Activated naive CD4-positive, alpha-beta T cell treated with anti-CD3 and anti-CD28 coated beads, Interleukin-2, amount 10 ng/mL, durations not matched to agents 7 days and 5 days (primary cell): ENCODE data around the gene OIT3.

Experiments used
- CTCF ChIA-PET: fragments of 350-600 bp; sonication (Branson Sonifier 250); formaldehyde crosslinking; loops from one replicate; lab custom pipeline; 2021; ENCODE audit warnings: antibody characterized with exemption; lab: Charles Lee
- DNase-seq: peaks from one replicate; pipeline ENCODE4 v3.0.0-alpha.2; 2020
- H3K27ac Mint-ChIP-seq: one replicate; pipeline ENCODE4 v1.8.0; 2021; ENCODE audit warnings: mild to moderate bottlenecking, moderate library complexity, mixed read lengths
- H3K27me3 Mint-ChIP-seq: one replicate; pipeline ENCODE4 v1.8.0; 2021; ENCODE audit warnings: mild to moderate bottlenecking, mixed read lengths
- H3K36me3 Mint-ChIP-seq: one replicate; pipeline ENCODE4 v1.8.0; 2021; ENCODE audit warnings: mixed read lengths
- H3K4me1 Mint-ChIP-seq: one replicate; pipeline ENCODE4 v1.8.0; 2021; ENCODE audit warnings: mixed read lengths
- H3K4me3 Mint-ChIP-seq: one replicate; pipeline ENCODE4 v1.8.0; 2021; ENCODE audit warnings: mild to moderate bottlenecking, moderate library complexity, mixed read lengths
- H3K9me3 Mint-ChIP-seq: one replicate; pipeline ENCODE4 v1.8.0; 2021; ENCODE audit warnings: mixed read lengths

Gene OIT3

GRCh38 chr10:72893136-72893798, at the start of gene OIT3:
Gene OIT3 (plus strand): TSS chr10:72893739. CDS start chr10:72893799, 60 bp downstream.
- Mint-ChIP-seq H3K4me1 (peaks cover 3% of the 10 kb centered on the region), H3K27ac (no peak within 1 kb of the TSS), H3K9me3 (no peaks in the 10 kb centered on the region), H3K36me3 (peaks cover 6% of the 10 kb centered on the region), H3K27me3 (peaks cover 14% of the 10 kb centered on the region), H3K4me3 (no peak within 1 kb of the TSS)
- CTCF ChIA-PET, result no interaction called here
- DNase-seq, result no peak

GRCh38 chr10:72846238-72846637, 47.3 kb upstream of the OIT3 start:
- CTCF ChIA-PET, result no interaction called here
- no peaks in the 10 kb centered on the region for H3K9me3 Mint-ChIP-seq
- DNase-seq, result no peak
- no peak overlapping the region for H3K27ac Mint-ChIP-seq
- no peaks in the 10 kb centered on the region for H3K27me3 Mint-ChIP-seq
- no peaks in the 10 kb centered on the region for H3K36me3 Mint-ChIP-seq
- H3K4me1 Mint-ChIP-seq, result no peaks in the 10 kb centered on the region
- H3K4me3 Mint-ChIP-seq, result no peak overlapping the region

GRCh38 chr10:72847681-72848080, 45.9 kb upstream of the OIT3 start:
- Mint-ChIP-seq H3K27ac (no peak overlapping the region), H3K4me1 (no peaks in the 10 kb centered on the region), H3K36me3 (no peaks in the 10 kb centered on the region), H3K4me3 (no peak overlapping the region), H3K27me3 (no peaks in the 10 kb centered on the region), H3K9me3 (no peaks in the 10 kb centered on the region)
- CTCF ChIA-PET, result no interaction called here
- DNase-seq, result no peak

- H3K27me3 Mint-ChIP-seq, result no peaks in the 10 kb centered on the region
- CTCF ChIA-PET, result no interaction called here
- H3K27ac Mint-ChIP-seq, result no peak overlapping the region
- no peaks in the 10 kb centered on the region for H3K9me3 Mint-ChIP-seq
- no peak for DNase-seq
- no peak overlapping the region for H3K4me3 Mint-ChIP-seq
- H3K36me3 Mint-ChIP-seq, result no peaks in the 10 kb centered on the region
- no peaks in the 10 kb centered on the region for H3K4me1 Mint-ChIP-seq
Observed at GRCh38 chr10:72850861-72851260, 42.7 kb upstream of the OIT3 start.

- H3K36me3 Mint-ChIP-seq, result no peaks in the 10 kb centered on the region
- no peak overlapping the region for H3K27ac Mint-ChIP-seq
- CTCF ChIA-PET, result no interaction called here
- H3K4me1 Mint-ChIP-seq, result no peaks in the 10 kb centered on the region
- H3K4me3 Mint-ChIP-seq, result no peak overlapping the region
- no peaks in the 10 kb centered on the region for H3K9me3 Mint-ChIP-seq
- H3K27me3 Mint-ChIP-seq, result no peaks in the 10 kb centered on the region
- DNase-seq, result no peak
Observed at GRCh38 chr10:72851509-72851908, 42.0 kb upstream of the OIT3 start.

GRCh38 chr10:72852508-72852907, 41.0 kb upstream of the OIT3 start:
- Mint-ChIP-seq H3K27ac (no peak overlapping the region), H3K4me3 (no peak overlapping the region), H3K27me3 (no peaks in the 10 kb centered on the region), H3K9me3 (no peaks in the 10 kb centered on the region), H3K4me1 (no peaks in the 10 kb centered on the region), H3K36me3 (no peaks in the 10 kb centered on the region)
- CTCF ChIA-PET, result no interaction called here
- no peak for DNase-seq

GRCh38 chr10:72855129-72855528, 38.4 kb upstream of the OIT3 start:
- CTCF ChIA-PET, result no interaction called here
- no peaks in the 10 kb centered on the region for H3K4me1 Mint-ChIP-seq
- no peaks in the 10 kb centered on the region for H3K36me3 Mint-ChIP-seq
- no peak overlapping the region for H3K27ac Mint-ChIP-seq
- no peak for DNase-seq
- H3K4me3 Mint-ChIP-seq, result no peak overlapping the region
- no peaks in the 10 kb centered on the region for H3K9me3 Mint-ChIP-seq
- no peaks in the 10 kb centered on the region for H3K27me3 Mint-ChIP-seq

GRCh38 chr10:72855790-72856189, 37.7 kb upstream of the OIT3 start:
- H3K9me3 Mint-ChIP-seq, result no peaks in the 10 kb centered on the region
- H3K36me3 Mint-ChIP-seq, result no peaks in the 10 kb centered on the region
- H3K27ac Mint-ChIP-seq, result no peak overlapping the region
- no peaks in the 10 kb centered on the region for H3K27me3 Mint-ChIP-seq
- H3K4me3 Mint-ChIP-seq, result no peak overlapping the region
- H3K4me1 Mint-ChIP-seq, result no peaks in the 10 kb centered on the region
- CTCF ChIA-PET, result interaction anchor here (0.6 kb wide), 1 partner anchor 29 kb away, joined by 3 read pairs; no protein-coding TSS in a partner anchor
- DNase-seq, result no peak

GRCh38 chr10:72858067-72858466, 35.5 kb upstream of the OIT3 start:
- DNase-seq, result no peak
- H3K9me3 Mint-ChIP-seq, result no peaks in the 10 kb centered on the region
- no peaks in the 10 kb centered on the region for H3K27me3 Mint-ChIP-seq
- no peaks in the 10 kb centered on the region for H3K4me1 Mint-ChIP-seq
- no peak overlapping the region for H3K4me3 Mint-ChIP-seq
- no peak overlapping the region for H3K27ac Mint-ChIP-seq
- CTCF ChIA-PET, result no interaction called here
- no peaks in the 10 kb centered on the region for H3K36me3 Mint-ChIP-seq

GRCh38 chr10:72862957-72863356, 30.6 kb upstream of the OIT3 start:
- Mint-ChIP-seq H3K36me3 (no peaks in the 10 kb centered on the region), H3K4me3 (no peak overlapping the region), H3K4me1 (no peaks in the 10 kb centered on the region), H3K27ac (no peak overlapping the region), H3K27me3 (no peaks in the 10 kb centered on the region), H3K9me3 (no peaks in the 10 kb centered on the region)
- DNase-seq, result no peak
- CTCF ChIA-PET, result no interaction called here

GRCh38 chr10:72875250-72876055, 18.1 kb upstream of the OIT3 start:
- CTCF ChIA-PET, result interaction anchor here (2.3 kb wide), 1 partner anchor 511 kb away, joined by 11 read pairs; no protein-coding TSS in a partner anchor
- H3K4me3 Mint-ChIP-seq, result no peak overlapping the region
- no peak for DNase-seq
- H3K27ac Mint-ChIP-seq, result no peak overlapping the region
- no peaks in the 10 kb centered on the region for H3K4me1 Mint-ChIP-seq
- peaks cover 7% of the 10 kb centered on the region for H3K36me3 Mint-ChIP-seq
- H3K27me3 Mint-ChIP-seq, result no peaks in the 10 kb centered on the region
- H3K9me3 Mint-ChIP-seq, result no peaks in the 10 kb centered on the region

GRCh38 chr10:72879245-72879644, 14.3 kb upstream of the OIT3 start:
- Mint-ChIP-seq H3K36me3 (peaks cover 7% of the 10 kb centered on the region), H3K27me3 (no peaks in the 10 kb centered on the region), H3K27ac (no peak overlapping the region), H3K4me1 (no peaks in the 10 kb centered on the region), H3K9me3 (peaks cover 6% of the 10 kb centered on the region), H3K4me3 (no peak overlapping the region)
- no peak for DNase-seq
- CTCF ChIA-PET, result no interaction called here

- DNase-seq, result no peak
- Mint-ChIP-seq H3K27ac (no peak overlapping the region), H3K27me3 (no peaks in the 10 kb centered on the region), H3K9me3 (peaks cover 6% of the 10 kb centered on the region), H3K36me3 (peaks cover 7% of the 10 kb centered on the region), H3K4me1 (no peaks in the 10 kb centered on the region), H3K4me3 (no peak overlapping the region)
- CTCF ChIA-PET, result no interaction called here
Observed at GRCh38 chr10:72881291-72881690, 12.2 kb upstream of the OIT3 start.

- peaks cover 17% of the 10 kb centered on the region for H3K4me1 Mint-ChIP-seq
- CTCF ChIA-PET, result no interaction called here
- H3K27ac Mint-ChIP-seq, result no peak overlapping the region
- DNase-seq, result no peak
- no peaks in the 10 kb centered on the region for H3K27me3 Mint-ChIP-seq
- H3K36me3 Mint-ChIP-seq, result peaks cover 14% of the 10 kb centered on the region
- H3K9me3 Mint-ChIP-seq, result peaks cover 6% of the 10 kb centered on the region
- no peak overlapping the region for H3K4me3 Mint-ChIP-seq
Observed at GRCh38 chr10:72883861-72884260, 9.7 kb upstream of the OIT3 start.

- Mint-ChIP-seq H3K27ac (no peak overlapping the region), H3K36me3 (peaks cover 14% of the 10 kb centered on the region), H3K27me3 (no peaks in the 10 kb centered on the region), H3K4me3 (no peak overlapping the region), H3K9me3 (peaks cover 6% of the 10 kb centered on the region), H3K4me1 (peaks cover 17% of the 10 kb centered on the region)
- CTCF ChIA-PET, result no interaction called here
- no peak for DNase-seq
Observed at GRCh38 chr10:72885953-72886352, 7.6 kb upstream of the OIT3 start.
